Liver (tissue), 3 donors: ENCODE data around the gene PLPPR5.

Experiments used
- EGR1 ChIP-seq, 2 donors: IDR thresholded peaks; 2 replicates each; pipeline ENCODE4 v1.6.1; 2016 to 2018; ENCODE audit warnings: antibody characterized with exemption in 2 of 2, low read depth in 2 of 2
- HNF4A ChIP-seq, 2 donors: conservative IDR thresholded peaks; 2 replicates each; pipeline ENCODE4 v1.6.1; 2016; ENCODE audit warnings: antibody characterized with exemption in 2 of 2, mild to moderate bottlenecking in 2 of 2
- HNF4G ChIP-seq: IDR thresholded peaks from 2 replicates; pipeline ENCODE4 v1.6.1; 2016; ENCODE audit warnings: antibody characterized with exemption
- JUND ChIP-seq, 2 donors: IDR thresholded peaks; 2 replicates each; pipeline ENCODE4 v1.6.1; 2016; ENCODE audit warnings: antibody characterized with exemption in 2 of 2
- MAX ChIP-seq: IDR thresholded peaks from 2 replicates; pipeline ENCODE4 v1.6.1; 2016; ENCODE audit warnings: antibody characterized with exemption
- RAD21 ChIP-seq, 2 donors: IDR thresholded peaks; 2 replicates each; pipeline ENCODE4 v1.6.1; 2016; ENCODE audit warnings: antibody characterized with exemption in 2 of 2, mild to moderate bottlenecking in 2 of 2
- SP1 ChIP-seq: IDR thresholded peaks from 2 replicates; pipeline ENCODE4 v1.6.1; 2018; ENCODE audit warnings: antibody characterized with exemption, mild to moderate bottlenecking
- TAF1 ChIP-seq: conservative IDR thresholded peaks from 2 replicates; pipeline ENCODE4 v1.6.1; 2016; ENCODE audit warnings: antibody characterized with exemption, mild to moderate bottlenecking
- YY1 ChIP-seq: IDR thresholded peaks from 2 replicates; pipeline ENCODE4 v1.6.1; 2016; ENCODE audit warnings: antibody characterized with exemption, mild to moderate bottlenecking
- TF ChIP-seq, protein P1 (sequence below): fragments of 150-350 bp; IDR thresholded peaks from 2 replicates; pipeline ENCODE4 v1.5.1; 2017; ENCODE audit warnings: improper control_type of control experiment, low read depth, low read length; ENCODE audit not compliant: missing input control
- TF ChIP-seq, protein P2 (sequence below): IDR thresholded peaks from 2 replicates; pipeline ENCODE4 v1.6.1; 2016; ENCODE audit warnings: antibody characterized with exemption, mild to moderate bottlenecking
- donor health status: healthy.
- donor health status: healthy.

DNA sequence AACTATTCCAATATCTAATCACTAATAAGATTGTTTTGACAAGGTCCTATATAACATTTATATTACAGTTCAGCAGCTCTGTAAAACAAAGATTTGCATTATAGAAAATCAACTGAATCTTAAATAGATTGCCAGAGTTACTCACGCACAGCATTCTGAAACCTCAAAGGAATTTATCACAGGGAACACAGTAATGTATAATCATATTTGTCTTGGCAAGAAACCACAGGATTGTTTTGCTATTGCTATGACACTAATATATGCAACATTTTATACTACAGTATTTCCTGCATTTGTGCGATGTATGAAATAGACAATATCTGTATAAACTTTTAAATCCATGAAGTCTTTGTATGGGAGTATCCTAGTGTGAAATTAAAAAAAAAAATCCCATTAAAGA, 101.4 kb downstream of the PLPPR5 start:
- TF ChIP-seq EGR1 (IDR thresholded peaks at IDR 0.05; ENCODE audit: low read depth in 2 of 2) (no peak), YY1 (no peak), HNF4G (no peak), HNF4A (conservative IDR thresholded peaks at IDR 0.05) (no peak), MAX (no peak), TAF1 (no peak), SP1 (no peak), JUND (IDR thresholded peaks at IDR 0.05) (no peak), RAD21 (IDR thresholded peaks at IDR 0.05) (no peak)
- TF ChIP-seq, protein P1, sequence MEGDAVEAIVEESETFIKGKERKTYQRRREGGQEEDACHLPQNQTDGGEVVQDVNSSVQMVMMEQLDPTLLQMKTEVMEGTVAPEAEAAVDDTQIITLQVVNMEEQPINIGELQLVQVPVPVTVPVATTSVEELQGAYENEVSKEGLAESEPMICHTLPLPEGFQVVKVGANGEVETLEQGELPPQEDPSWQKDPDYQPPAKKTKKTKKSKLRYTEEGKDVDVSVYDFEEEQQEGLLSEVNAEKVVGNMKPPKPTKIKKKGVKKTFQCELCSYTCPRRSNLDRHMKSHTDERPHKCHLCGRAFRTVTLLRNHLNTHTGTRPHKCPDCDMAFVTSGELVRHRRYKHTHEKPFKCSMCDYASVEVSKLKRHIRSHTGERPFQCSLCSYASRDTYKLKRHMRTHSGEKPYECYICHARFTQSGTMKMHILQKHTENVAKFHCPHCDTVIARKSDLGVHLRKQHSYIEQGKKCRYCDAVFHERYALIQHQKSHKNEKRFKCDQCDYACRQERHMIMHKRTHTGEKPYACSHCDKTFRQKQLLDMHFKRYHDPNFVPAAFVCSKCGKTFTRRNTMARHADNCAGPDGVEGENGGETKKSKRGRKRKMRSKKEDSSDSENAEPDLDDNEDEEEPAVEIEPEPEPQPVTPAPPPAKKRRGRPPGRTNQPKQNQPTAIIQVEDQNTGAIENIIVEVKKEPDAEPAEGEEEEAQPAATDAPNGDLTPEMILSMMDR = no peak
- TF ChIP-seq, protein P2, sequence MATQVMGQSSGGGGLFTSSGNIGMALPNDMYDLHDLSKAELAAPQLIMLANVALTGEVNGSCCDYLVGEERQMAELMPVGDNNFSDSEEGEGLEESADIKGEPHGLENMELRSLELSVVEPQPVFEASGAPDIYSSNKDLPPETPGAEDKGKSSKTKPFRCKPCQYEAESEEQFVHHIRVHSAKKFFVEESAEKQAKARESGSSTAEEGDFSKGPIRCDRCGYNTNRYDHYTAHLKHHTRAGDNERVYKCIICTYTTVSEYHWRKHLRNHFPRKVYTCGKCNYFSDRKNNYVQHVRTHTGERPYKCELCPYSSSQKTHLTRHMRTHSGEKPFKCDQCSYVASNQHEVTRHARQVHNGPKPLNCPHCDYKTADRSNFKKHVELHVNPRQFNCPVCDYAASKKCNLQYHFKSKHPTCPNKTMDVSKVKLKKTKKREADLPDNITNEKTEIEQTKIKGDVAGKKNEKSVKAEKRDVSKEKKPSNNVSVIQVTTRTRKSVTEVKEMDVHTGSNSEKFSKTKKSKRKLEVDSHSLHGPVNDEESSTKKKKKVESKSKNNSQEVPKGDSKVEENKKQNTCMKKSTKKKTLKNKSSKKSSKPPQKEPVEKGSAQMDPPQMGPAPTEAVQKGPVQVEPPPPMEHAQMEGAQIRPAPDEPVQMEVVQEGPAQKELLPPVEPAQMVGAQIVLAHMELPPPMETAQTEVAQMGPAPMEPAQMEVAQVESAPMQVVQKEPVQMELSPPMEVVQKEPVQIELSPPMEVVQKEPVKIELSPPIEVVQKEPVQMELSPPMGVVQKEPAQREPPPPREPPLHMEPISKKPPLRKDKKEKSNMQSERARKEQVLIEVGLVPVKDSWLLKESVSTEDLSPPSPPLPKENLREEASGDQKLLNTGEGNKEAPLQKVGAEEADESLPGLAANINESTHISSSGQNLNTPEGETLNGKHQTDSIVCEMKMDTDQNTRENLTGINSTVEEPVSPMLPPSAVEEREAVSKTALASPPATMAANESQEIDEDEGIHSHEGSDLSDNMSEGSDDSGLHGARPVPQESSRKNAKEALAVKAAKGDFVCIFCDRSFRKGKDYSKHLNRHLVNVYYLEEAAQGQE = no peak
